Common myeloid progenitor, CD34-positive (primary cell): ENCODE data around the gene HMGCL.

Experiments
- CTCF ChIA-PET: fragments of 350-600 bp; sonication (Branson Sonifier 250); formaldehyde crosslinking; loops from one replicate; lab custom pipeline; 2021; ENCODE audit warnings: antibody characterized with exemption; lab: Charles Lee
- POLR2A ChIA-PET: fragments of 350-600 bp; sonication (Branson Sonifier 250); formaldehyde crosslinking; loops from one replicate; lab custom pipeline; 2021; ENCODE audit warnings: antibody characterized with exemption; lab: Charles Lee
- DNase-seq, 3 donors: peaks; one replicate each; pipeline versions ENCODE4 v3.0.0 to v3.0.0-alpha.2; 2013
- H3K27ac ChIP-seq, 2 experiments: 1 replicate in 1 of 2; 2 replicates in 1 of 2; pipeline ENCODE4 v1.7.0; 2013; ENCODE audit warnings: inconsistent platforms in 2 of 2, low read length in 2 of 2, mild to moderate bottlenecking in 2 of 2, low read depth in 1 of 2, moderate library complexity in 1 of 2; ENCODE audit not compliant: severe bottlenecking in 2 of 2, insufficient read depth in 1 of 2, poor library complexity in 1 of 2
- H3K27me3 ChIP-seq, 5 experiments: replicated peaks in 2 of 5; 1 replicate in 3 of 5; 2 replicates in 2 of 5; pipeline versions ENCODE4 v1.6.1 to v1.7.0; 2013; ENCODE audit warnings: low read length in 4 of 5, mild to moderate bottlenecking in 2 of 5, moderate library complexity in 2 of 5, inconsistent platforms in 1 of 5; ENCODE audit not compliant: insufficient read depth in 5 of 5, control insufficient read depth in 4 of 5
- H3K36me3 ChIP-seq, 4 experiments: 1 replicate in 2 of 4; 2 replicates in 2 of 4; pipeline versions ENCODE4 v1.6.1 to v1.7.0; 2013; ENCODE audit warnings: low read length in 3 of 4, control low read depth in 1 of 4, mild to moderate bottlenecking in 1 of 4; ENCODE audit not compliant: control insufficient read depth in 4 of 4, insufficient read depth in 4 of 4
- H3K4me1 ChIP-seq, 4 experiments: 1 replicate in 3 of 4; 2 replicates in 1 of 4; pipeline versions ENCODE4 v1.6.1 to v1.7.1; 2013; ENCODE audit warnings: low read length in 3 of 4, mild to moderate bottlenecking in 3 of 4, control low read depth in 1 of 4, inconsistent platforms in 1 of 4, moderate library complexity in 1 of 4; ENCODE audit not compliant: control insufficient read depth in 4 of 4, insufficient read depth in 4 of 4; ENCODE audit errors: control extremely low read depth in 1 of 4
- H3K4me3 ChIP-seq, 7 experiments: 1 replicate in 4 of 7; 2 replicates in 3 of 7; pipeline versions ENCODE4 v1.5.1 to v1.7.0; 2013; ENCODE audit warnings: mild to moderate bottlenecking in 7 of 7, low read length in 6 of 7, moderate library complexity in 6 of 7, inconsistent platforms in 2 of 7, low read depth in 2 of 7, control low read depth in 1 of 7; ENCODE audit not compliant: insufficient read depth in 4 of 7, control insufficient read depth in 1 of 7; ENCODE audit errors: extremely low read depth in 1 of 7
- H3K9me3 ChIP-seq, 5 experiments: 1 replicate in 4 of 5; 2 replicates in 1 of 5; pipeline versions ENCODE4 v1.6.1 to v1.7.1; 2013; ENCODE audit warnings: low read length in 4 of 5, mild to moderate bottlenecking in 2 of 5, inconsistent platforms in 1 of 5, low read depth in 1 of 5, moderate library complexity in 1 of 5; ENCODE audit not compliant: control insufficient read depth in 4 of 5, insufficient read depth in 2 of 5; ENCODE audit errors: control extremely low read depth in 1 of 5
- WGBS: methylation state at CpG from one replicate; pipeline ENCODE4 v1.1.5; 2013; ENCODE audit not compliant: insufficient coverage; 5-methylcytosine and 5-hydroxymethylcytosine counted together

The HMGCL gene

DNA sequence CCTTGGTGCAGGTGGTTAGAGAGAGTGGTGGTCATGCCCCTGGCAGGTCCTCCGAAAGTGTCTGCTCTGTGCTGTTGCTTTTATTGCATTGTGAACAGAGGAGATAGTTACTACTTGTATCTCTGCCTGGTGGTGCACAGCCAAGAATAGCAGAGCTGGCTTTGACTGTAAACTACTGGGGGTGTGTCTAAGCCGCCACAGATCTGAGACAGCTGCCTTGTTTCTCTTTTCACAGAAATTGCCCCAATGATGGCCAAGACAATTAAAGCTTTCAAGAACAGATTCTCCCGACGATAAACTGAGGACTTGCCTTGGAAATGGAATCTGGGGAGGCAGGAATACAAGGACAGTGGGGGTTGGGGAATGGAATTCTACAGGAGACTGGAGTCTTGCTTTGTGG lies 66.0 kb downstream of the HMGCL start:
- Histone ChIP-seq H3K9me3 (no peaks in the 10 kb centered on the region), H3K27me3 (no peaks in the 10 kb centered on the region), H3K36me3 (peaks cover 20 to 87% (median 61%) of the 10 kb centered on the region in 4 experiments), H3K4me3 (no peak overlapping the region), H3K4me1 (no peaks in the 10 kb centered on the region), H3K27ac (no peak overlapping the region)
- 100% methylated on average over 1 of the region's 4 CpGs for WGBS
- POLR2A ChIA-PET, result no interaction called here
- CTCF ChIA-PET, result no interaction called here
- DNase-seq, result no peak

GRCh38 chr1:23757812-23758211 lies 67.4 kb downstream of the HMGCL start:
- Histone ChIP-seq H3K27me3 (no peaks in the 10 kb centered on the region), H3K27ac (no peak overlapping the region), H3K4me1 (no peaks in the 10 kb centered on the region), H3K36me3 (peaks cover 33 to 88% (median 72%) of the 10 kb centered on the region in 4 experiments), H3K9me3 (no peaks in the 10 kb centered on the region), H3K4me3 (no peak overlapping the region)
- WGBS, result 100% methylated on average over 1 of the region's 1 CpG
- CTCF ChIA-PET, result interaction anchor here (0.6 to 1.3 kb wide), 3 partner anchors 11 to 40 kb away, joined by 3 to 4 read pairs (median 3); no protein-coding TSS in a partner anchor
- DNase-seq, result no peak
- POLR2A ChIA-PET, result no interaction called here

- POLR2A ChIA-PET, result no interaction called here
- Histone ChIP-seq H3K27me3 (no peaks in the 10 kb centered on the region), H3K36me3 (peaks cover 33 to 89% (median 77%) of the 10 kb centered on the region in 4 experiments), H3K9me3 (no peaks in the 10 kb centered on the region), H3K4me3 (no peak overlapping the region), H3K4me1 (no peaks in the 10 kb centered on the region), H3K27ac (no peak overlapping the region)
- no peak for DNase-seq
- 100% methylated on average over 3 of the region's 3 CpGs for WGBS
- CTCF ChIA-PET, result interaction anchor here (0.6 to 1.9 kb wide), 3 partner anchors 10 to 504 kb away, joined by 3 to 6 read pairs (median 3); no protein-coding TSS in a partner anchor
Observed at GRCh38 chr1:23756676-23757075, 68.6 kb downstream of the HMGCL start.

- Histone ChIP-seq H3K9me3 (no peaks in the 10 kb centered on the region), H3K36me3 (peaks cover 24 to 84% (median 71%) of the 10 kb centered on the region in 4 experiments), H3K4me1 (no peaks in the 10 kb centered on the region), H3K27ac (no peak overlapping the region), H3K4me3 (no peak overlapping the region), H3K27me3 (no peaks in the 10 kb centered on the region)
- ChIA-PET CTCF (interaction anchor here (0.9 to 1.6 kb wide), 6 partner anchors 18 to 35 kb away, joined by 3 to 4 read pairs (median 3); partner anchors contain the start of gene PITHD1), POLR2A (no interaction called here)
- 100% methylated on average over 1 of the region's 1 CpG for WGBS
- no peak for DNase-seq
Observed at GRCh38 chr1:23752909-23753308, 72.3 kb downstream of the HMGCL start.
